K562 (cell line): ENCODE measurements around the gene PITX2. TPM values are rescaled to one million over a fixed set of nuclear protein-coding genes. Genes with fewer than 3 reads are reported as not detected.

Experiments used
- NUFIP1 ChIP-seq: fragments of 450-650 bp; IDR thresholded peaks from 2 replicates; pipeline ENCODE4 v1.6.1; 2018; ENCODE audit not compliant: partially characterized antibody
- PYGO2 ChIP-seq: fragments of 450-650 bp; IDR thresholded peaks from 2 replicates; pipeline ENCODE4 v1.6.1; 2016; ENCODE audit warnings: mild to moderate bottlenecking, missing genetic modification characterization, moderate library complexity, missing compliant biosample characterization
- SP2 ChIP-seq: IDR thresholded peaks from 2 replicates; pipeline ENCODE4 v1.6.1; 2011; ENCODE audit warnings: mild to moderate bottlenecking, low read depth, low read length, moderate library complexity; ENCODE audit not compliant: poor library complexity, severe bottlenecking; ENCODE audit errors: extremely low read depth
- U2AF1 ChIP-seq: fragments of 200-400 bp; formaldehyde crosslinking; optimal IDR thresholded peaks from 2 replicates; pipeline ENCODE3; 2017; ENCODE audit warnings: mild to moderate bottlenecking, low read depth, low read length, moderate library complexity
- ZNF436 ChIP-seq: fragments of 250-450, 450-650 bp; sonication (Bioruptor Pico); formaldehyde crosslinking; IDR thresholded peaks from 2 replicates; pipeline ENCODE4 v1.7.0; 2020; ENCODE audit warnings: mild to moderate bottlenecking
- polyA plus RNA-seq, 8 experiments: library from polyadenylated mRNA; depleted of rRNA in 4 of 8; stranded (reverse) in 5 of 8; unstranded in 3 of 8; fragments of >200 nt; fragmentation: Nextera tagmentation in 2 of 8; fragmentation: Illumina TruSeq in 1 of 8; extraction: Ambion mirVana in 2 of 8; extraction: Trizol in 1 of 8; gene quantifications; 2 replicates each; pipeline versions ENCODE4 v1.2.1 to v1.2.3, GENCODE V29; 2011 to 2014; ENCODE audit warnings: inconsistent platforms in 1 of 8, missing spikeins in 1 of 8
- total RNA-seq, 7 experiments: library from RNA; depleted of rRNA in 6 of 7; stranded (reverse); fragments of >200 nt in 6 of 7; fragmentation: Illumina TruSeq in 2 of 7; extraction: Trizol in 2 of 7; gene quantifications; 2 replicates each; pipeline versions ENCODE4 v1.2.1 to v1.2.3, GENCODE V29; 2011 to 2021; ENCODE audit warnings: low replicate concordance in 1 of 7
- TF ChIP-seq, protein P1 (sequence below): sonication (generic); formaldehyde crosslinking; IDR thresholded peaks from 2 replicates; pipeline ENCODE4 v1.8.0; 2022; ENCODE audit warnings: mild to moderate bottlenecking, missing genetic modification reagents
- TF ChIP-seq, protein P2 (sequence below): sonication (generic); formaldehyde crosslinking; IDR thresholded peaks from 2 replicates; pipeline ENCODE4 v1.8.0; 2023; ENCODE audit warnings: mild to moderate bottlenecking, missing genetic modification reagents
- TF ChIP-seq, protein P3 (sequence below), 2 experiments: IDR thresholded peaks in 1 of 2; conservative IDR thresholded peaks in 1 of 2; 2 replicates each; pipeline ENCODE4 v1.6.1; 2016; ENCODE audit warnings: low read depth in 2 of 2, mild to moderate bottlenecking in 1 of 2, missing compliant biosample characterization in 1 of 2, missing genetic modification characterization in 1 of 2, moderate library complexity in 1 of 2

PITX2 gene
- total and polyA plus RNA-seq, 9 of the 15 experiments (the other 6 are each of a cell fraction or from before 2014, with no cell fraction given), result 0.08 TPM; not detected in 8

DNA sequence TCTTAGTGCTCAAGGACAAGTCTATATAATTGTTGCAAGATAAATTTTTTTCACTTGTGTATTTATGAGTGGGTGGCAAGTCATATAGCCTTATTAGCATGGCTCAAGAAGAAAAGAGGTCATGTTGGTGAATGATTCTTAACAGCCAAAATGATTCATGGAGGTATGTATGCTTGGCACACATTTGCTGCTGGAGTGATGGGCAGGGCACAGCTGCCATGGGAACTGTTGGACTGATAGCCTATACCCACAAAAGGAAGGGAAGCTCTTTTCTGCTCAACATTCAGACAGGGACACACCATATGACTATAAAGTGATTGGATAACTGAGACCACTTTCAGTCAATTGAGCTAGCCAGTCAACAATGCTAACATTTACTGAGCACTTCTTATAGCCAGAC, 46.8 kb upstream of the PITX2 start (continued):
- TF ChIP-seq U2AF1 (no peak), NUFIP1 (no peak), SP2 (no peak), PYGO2 (tag) (no peak), ZNF436 (CRISPR knock-in tag) (no peak)
- TF ChIP-seq, protein P1, sequence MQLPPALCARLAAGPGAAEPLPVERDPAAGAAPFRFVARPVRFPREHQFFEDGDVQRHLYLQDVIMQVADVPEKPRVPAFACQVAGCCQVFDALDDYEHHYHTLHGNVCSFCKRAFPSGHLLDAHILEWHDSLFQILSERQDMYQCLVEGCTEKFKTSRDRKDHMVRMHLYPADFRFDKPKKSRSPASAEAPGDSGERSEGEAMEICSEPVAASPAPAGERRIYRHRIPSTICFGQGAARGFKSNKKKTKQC (CRISPR knock-in tag), result no peak
- TF ChIP-seq, protein P2, sequence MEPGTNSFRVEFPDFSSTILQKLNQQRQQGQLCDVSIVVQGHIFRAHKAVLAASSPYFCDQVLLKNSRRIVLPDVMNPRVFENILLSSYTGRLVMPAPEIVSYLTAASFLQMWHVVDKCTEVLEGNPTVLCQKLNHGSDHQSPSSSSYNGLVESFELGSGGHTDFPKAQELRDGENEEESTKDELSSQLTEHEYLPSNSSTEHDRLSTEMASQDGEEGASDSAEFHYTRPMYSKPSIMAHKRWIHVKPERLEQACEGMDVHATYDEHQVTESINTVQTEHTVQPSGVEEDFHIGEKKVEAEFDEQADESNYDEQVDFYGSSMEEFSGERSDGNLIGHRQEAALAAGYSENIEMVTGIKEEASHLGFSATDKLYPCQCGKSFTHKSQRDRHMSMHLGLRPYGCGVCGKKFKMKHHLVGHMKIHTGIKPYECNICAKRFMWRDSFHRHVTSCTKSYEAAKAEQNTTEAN (CRISPR knock-in tag), result no peak
- TF ChIP-seq, protein P3, sequence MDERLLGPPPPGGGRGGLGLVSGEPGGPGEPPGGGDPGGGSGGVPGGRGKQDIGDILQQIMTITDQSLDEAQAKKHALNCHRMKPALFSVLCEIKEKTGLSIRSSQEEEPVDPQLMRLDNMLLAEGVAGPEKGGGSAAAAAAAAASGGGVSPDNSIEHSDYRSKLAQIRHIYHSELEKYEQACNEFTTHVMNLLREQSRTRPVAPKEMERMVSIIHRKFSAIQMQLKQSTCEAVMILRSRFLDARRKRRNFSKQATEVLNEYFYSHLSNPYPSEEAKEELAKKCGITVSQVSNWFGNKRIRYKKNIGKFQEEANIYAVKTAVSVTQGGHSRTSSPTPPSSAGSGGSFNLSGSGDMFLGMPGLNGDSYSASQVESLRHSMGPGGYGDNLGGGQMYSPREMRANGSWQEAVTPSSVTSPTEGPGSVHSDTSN (CRISPR knock-in tag; IDR thresholded peaks at IDR 0.05; ENCODE audit: low read depth), result no peak
- TF ChIP-seq, protein P3 (tag; conservative IDR thresholded peaks at IDR 0.05; ENCODE audit: low read depth), result no peak
